GM19238 (cell line): ENCODE results near the gene CDK18.

Source experiments
- DNase-seq: peaks from one replicate; pipeline ENCODE4 v3.0.0; 2011; ENCODE audit warnings: low spot score; ENCODE audit not compliant: insufficient read length

The CDK18 gene

DNA sequence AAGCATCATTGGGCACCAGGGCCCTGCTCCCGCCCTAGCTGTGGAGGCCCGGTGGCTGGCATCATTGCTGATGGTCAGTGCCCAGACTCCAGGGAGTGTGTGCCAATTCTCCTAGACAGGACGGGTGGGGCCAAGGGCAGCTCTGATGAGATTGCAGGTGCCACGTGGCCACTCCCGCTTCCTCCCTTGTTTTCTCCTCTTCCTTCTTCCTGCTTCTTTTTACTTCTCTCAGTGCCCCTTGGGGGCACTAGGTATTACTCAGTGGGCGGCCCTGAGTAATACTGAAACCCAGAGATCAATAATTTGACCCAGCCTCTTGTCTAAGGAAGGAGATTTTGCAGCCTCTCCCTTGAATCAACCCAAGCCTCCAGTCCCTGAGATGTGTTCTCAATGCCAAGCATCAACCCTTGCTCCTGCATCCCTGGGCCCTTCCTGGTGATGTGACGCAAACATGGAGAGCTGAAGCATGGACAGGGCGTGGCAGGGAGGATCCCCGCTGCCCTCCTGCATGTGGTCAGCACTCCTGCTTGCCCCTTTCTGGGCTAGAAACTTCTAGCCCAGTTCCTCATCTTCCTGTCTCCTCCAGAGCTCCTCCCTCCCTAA lies 32.4 kb downstream of the CDK18 start:
- no peak for DNase-seq

DNA sequence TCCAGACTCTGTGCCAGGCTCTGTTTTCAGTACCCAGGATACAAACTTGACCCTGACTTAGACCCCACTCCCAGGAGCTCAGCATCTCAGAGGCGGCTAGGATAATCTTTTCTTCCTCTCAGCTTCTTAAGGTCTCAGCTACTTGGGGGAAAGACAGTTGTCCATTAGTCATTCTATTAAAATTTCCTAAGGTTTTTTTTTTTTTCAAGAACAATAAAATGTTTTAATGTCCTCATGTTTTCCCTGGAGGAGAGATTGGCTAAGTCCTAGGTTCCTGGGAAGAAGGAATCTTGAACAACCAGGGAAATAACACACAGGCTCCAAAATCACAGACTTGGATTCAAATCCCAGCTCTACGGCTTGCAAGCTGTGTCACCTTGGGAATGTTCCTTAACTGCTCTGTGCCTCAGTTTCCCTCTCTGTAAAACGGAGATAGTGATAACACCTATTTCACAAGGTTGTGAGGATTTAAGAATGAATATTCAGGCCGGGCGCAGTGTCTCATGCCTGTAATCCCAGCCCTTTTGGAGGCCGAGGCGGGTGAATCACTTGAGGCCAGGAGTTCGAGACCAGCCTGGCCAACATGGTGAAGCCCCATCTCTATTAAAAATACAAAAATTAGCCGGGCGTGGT lies 33.0 kb downstream of the CDK18 start:
- DNase-seq = no peak

DNA sequence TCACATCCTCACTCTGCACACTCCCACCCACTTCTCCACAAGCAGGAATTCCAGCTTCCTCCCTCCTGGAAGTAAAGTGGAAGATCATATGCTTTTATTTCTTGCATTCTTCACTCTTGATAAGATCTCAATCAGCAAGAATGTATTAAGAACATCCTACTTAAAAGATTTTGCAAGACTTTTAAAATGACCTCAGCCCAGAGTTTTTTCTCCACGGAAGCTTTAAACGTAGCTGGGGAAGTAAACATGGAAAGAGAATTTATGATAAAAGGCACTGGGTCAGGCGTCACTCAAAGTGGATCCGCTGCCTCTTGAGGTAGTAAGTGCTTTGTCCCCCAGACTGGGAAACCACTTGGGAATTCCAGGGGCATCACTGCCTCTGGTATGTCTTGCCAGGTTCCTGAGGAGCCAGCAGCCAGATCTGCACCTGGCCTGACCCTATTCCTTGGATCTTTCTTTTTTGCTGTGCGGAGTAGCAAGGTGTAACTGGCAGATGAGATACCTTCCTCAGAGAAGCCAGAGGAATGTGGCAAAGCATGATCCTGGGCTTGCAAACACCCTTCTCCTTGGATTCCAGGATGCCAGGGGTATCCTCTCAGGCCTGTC lies 33.9 kb downstream of the CDK18 start:
- DNase-seq = no peak

DNA sequence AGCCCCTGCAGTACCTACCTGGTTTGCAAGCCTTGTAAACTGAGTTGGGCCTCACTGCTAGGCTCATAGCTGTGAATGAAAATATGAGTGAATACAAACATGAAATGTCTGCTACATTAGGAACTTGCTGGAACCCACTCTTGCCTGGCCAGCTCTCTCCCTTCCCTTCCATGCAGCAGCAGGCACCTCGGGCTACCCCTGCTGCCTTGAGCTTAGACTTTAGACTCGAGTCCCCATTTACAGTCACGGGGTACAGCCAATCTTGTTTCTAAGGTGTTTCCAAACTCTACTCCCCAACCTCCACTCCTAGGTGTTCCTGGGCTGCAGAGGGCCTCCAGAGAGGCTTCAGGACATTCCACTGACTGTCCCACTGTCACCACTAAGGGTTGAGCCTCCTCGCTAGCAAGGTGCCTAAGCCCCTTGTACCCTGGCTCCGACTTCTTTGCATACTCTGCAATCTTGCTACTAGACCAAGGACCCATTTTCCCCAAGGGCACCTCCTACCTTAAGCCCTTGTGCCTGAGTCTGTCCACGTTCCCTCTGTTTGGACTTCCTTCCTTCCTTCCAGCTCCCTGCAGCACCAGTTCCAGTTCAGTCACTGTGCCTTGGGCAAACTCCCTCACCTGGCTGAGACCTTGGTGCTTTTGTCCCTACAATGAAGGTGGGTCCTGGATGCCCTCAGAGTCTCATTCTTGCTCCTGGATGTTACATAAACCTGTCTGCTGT lies 36.9 kb downstream of the CDK18 start:
- no peak for DNase-seq

DNA sequence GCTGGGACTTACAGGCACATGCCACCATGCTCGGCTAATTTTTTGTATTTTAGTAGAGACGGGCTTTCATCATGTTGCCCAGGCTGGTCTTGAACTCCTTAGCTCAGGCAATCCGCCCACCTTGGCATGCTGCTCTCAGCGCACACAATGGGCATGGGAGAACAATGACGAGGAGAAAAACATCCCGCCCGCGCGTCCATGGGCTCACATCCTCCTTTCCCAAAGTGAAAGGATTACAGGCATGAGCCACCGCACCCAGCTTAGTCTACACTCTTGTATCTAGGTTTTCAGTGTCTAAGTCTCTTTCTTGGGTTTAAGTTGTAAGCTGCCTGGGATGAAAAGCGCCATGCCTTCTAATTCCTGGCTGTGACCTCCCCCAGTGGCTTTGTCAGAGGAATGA lies 37.9 kb downstream of the CDK18 start:
- DNase-seq = no peak

DNA sequence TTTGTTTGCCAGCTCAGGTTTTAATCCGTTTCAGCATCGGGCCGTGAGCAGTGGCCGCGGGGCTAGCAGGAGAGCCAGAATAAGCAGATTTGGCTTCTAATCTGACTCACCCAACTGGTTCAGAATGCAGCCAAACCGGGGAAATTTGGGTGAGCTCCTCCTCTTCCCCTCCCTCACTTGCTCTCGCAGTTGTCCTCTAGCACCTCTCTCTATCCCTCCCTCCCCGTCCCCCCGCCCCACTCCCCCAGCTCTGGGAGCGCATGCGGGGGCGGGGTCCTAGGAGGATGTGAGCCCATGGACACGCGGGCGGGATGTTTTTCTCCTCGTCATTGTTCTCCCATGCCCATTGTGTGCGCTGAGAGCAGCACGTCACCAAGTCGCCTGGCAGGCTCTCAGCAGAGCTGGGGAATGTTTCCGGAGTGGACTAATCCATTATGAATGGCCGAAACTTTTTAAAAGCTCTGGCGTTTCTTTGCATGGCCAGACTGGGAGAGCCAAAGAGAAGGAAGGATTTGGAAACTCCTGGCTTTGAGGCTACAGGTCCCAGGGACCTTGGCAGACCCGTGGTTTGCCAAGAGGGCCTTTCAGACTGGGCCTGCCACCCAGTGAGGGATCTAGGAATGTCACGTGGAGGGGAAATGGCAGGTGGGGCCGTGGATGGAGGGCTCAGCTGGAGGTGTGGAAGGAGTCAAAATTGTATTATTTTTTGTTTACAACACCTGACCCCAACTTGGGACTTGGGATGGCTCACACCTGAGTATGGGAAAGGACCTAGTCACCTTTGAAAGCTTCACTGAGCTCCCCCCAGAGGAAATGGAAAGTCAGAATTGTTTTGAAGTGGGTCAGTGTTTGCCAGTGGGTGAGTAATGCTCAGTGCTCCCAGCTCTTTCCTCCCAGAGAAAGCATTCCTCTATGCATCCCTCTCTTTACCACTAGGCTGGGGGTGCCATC lies 39.2 kb downstream of the CDK18 start:
- no peak for DNase-seq

DNA sequence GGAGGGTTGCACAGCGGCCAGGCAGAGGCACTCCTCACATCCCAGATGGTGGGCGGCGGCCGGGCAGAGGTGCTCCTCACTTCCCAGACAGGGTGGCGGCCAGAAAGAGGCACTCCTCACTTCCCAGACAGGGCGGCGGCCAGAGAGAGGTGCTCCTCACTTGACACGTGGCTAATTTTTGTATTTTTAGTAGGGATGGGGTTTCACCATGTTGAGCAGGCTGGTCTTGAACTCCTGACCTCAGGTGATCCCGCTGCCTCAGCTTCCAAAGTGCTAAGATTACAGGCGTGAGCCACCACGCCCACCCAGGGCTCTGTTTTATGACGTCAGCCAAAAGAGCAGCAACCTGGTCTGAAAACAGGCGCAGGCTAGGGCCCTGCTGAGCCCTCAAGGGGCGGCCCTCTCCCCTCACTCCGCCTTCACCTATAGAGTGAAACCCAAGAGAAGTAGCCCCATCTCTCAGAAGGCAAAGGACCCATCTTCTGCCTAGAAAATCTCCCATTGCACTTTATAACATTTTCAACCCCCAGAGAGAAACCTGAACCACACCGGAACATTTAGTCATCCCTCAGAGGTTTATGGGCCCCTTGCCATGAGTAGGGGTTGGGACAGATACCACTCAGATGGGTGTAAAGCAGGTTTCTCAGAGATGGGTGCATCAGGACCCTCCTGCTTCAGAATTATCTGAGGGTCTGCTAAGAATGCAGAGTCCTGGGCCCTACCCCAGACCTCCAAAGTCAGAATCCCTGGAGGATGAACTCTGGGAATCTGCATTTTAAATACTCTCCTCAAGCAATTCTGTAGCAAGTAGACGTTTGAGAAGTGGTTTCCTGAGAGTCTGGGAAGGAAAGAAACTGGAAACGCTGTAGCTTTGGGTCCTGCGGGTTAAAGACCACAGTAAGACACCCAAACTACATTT lies 40.8 kb downstream of the CDK18 start:
- no peak for DNase-seq

DNA sequence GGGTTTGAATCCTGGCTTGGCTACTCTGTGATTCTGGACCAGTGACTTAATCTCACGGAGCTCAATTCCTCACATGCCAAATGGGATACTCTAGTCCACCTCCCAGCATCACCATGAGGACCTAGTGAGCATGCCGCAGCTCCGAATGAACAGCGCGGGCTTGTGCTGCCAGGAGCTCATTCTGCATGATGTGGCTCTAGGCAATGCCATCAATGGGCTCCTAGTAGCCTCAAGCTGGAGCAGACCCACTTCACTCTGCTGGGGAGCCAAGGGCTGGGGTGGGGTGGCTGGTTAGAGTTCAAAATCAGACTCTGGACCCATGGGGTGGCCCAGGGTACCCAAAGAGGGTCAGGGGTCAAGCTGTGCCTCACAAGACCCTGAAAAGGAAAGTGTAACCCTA lies 41.5 kb downstream of the CDK18 start:
- DNase-seq = no peak

DNA sequence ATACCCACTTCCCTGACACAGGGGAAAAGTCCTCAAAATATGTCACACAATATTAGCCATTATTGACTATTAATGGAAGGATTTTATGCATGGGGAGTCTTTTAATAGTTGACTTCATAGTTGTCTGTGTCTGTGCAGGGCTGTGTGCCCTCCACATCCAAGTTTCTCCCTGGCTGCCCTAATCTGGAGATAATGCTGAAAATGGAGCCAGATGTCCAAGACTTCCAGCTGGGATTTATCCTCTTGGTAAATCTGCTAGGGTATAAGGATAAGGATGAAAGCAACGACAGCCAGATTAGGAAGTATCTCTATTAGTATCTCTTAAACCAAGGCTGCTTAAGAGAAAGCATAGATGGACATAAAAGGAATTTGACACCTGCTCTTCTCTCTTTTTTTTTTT lies 42.1 kb downstream of the CDK18 start:
- DNase-seq = no peak

DNA sequence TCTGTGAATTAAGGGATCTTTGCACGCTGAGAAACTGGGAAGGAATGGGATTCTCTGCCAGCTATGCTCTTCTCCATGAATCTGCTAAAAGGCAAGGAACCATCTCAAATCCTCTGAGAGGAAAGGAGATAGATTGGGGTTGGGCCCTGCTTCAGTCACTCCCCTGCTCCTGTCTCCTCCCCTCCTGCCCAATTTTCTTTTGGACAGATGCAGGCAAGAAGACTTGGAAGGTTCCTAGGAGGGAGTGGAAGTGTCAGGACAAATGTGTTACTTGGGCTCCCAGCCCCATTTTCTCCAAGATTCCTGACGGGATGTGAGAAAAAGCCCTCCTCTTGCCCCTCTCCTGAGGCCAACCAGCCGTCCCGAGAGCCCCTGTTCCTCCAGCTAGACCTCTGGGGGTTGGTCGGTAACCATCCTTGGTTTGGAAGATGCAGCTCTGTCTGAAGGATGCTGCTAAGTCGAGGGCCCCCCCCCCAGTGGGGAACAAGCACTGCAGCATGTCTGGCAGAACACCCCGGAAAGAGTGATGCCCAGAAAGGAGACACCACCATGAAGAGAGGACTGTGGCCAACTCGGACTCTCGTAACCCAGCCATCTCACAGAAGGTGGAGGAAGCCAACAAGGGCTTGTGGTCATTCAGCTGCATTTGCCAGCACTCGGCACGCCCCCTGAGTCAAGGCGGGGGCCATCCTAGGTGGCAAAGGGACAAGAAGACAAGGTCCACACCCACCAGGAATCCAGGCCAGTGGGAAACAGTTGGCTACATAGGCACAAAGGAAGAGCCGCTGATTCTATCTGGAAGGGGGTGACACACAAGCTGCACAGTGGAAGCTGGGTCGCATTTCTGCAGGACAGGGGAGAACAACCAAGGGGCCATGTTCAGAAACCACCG lies 43.7 kb downstream of the CDK18 start:
- DNase-seq = no peak

DNA sequence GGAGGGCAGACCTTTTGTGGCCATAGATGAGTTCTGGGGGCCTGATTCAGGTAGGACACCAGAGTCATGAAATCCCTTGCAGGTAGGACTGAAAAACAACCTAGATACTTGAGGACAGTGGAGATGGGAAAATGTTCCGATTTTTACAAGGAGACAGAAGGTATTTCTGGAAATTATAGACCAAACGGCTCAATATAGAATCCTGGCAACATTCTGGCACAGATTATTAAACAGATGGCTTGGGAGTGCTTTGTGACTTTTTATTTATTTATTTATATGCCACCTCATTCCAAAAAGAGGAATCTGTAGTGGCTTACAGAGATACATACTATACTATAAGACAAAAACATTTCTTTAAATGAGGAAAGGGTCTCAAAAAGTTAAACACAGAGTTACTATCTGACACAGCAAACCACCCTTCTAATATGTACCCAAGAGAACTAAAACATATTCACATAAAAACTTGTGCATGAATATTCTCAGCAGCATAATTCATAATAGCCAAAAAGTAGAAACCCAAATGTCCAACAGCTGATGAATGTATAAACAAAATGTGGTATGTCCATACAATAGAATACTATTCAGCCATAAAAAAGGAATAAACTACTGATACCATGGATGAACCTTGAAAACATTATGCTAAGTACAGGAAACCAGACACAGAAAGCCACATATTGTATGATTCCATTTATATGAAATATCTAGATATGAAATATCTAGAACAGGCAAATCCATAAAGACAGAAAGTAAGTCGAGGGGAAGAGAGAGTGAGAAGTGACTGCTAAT lies 49.8 kb downstream of the CDK18 start:
- no peak for DNase-seq

DNA sequence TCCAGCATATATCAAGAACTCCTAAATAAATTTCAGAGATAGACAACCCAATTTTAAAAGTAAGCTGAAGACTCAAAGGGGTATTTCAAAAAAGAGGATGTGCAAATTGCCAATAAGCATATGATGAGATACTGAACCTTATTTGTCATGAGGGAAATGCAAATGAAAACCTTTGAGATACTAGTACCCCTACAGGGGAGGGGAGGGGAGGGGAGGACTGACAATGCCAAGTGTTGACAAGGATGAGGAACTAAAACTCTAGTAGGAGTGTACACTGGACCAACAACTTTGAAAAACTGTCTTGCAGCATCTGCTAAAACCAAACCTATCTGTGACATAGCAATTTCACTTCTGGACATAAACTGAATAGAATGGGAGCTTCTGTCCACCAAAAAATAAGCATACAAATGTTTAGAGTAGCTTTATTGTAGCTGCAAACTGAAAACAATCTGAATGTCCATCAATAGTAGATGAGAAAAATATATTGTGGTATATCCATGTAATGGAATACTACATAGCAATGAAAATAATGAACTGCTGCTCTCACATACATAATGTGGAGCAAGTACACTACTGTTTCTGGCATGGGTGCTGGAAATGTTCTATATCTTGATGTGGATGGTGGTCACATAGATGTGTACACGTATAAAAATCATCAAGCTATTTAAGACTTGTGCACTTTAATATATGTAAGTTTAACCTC lies 57.2 kb downstream of the CDK18 start:
- no peak for DNase-seq

DNA sequence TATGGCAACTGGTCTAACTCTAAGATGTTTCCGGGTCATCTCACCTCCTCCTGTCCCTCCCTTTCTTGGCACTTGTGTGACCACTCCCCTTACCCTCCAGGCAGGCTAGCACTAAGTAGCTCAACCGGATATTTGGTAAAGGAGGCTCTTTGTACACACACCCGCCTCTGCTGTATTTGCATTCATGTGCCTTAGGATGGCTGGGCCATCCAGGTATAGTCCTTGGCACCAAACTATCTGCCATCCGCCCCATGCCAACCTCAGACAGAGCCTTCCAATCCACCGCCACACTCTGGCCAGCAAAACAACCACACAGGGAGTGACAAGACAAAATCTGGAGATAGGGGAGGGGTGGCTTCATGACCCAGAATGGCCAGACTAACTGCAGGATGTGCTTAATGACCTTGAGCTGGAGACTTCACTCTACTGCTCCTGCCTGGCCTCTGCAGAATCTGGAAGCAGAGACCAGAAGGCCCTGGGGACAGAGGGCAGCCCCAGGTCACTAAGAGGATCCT lies 59.5 kb downstream of the CDK18 start:
- DNase-seq = no peak

DNA sequence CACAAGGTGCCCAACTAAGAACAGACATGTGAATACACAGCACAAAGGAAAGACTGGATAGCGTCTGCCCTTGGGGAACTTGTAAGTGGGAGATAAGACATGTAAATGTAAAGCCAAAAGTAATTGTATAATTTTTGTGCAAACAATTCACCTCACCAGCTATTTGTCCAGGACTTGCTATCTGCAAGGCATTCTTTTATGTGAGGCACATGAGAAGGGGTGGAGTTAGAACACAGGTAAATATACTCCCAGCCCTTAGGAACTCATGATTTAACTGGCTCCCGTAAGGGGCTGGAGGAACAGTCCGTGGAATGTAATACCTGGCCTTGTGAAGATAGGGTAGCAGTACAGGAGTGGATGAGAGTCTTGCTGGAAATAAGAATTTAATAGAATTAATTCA lies 61.3 kb downstream of the CDK18 start:
- no peak for DNase-seq

DNA sequence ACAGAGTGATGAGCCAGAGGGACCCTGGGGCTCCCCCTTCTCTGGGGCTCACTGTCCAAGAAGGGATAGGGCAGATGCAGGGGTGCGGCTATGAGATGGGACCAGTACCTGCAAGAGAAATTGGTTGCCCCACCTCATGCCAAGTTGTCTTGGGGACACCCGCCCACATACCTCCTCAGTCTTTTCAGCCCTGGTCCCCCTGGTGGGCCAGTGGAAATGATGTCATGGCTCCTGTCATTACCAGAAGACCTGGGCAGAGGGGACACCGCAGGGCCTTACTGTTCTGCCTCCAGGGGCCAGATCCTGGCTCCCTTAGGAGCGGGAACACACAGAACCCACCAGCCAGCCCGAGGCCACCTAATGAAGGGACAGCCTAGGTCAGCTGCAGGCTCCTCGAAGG lies 63.2 kb downstream of the CDK18 start:
- DNase-seq = no peak

DNA sequence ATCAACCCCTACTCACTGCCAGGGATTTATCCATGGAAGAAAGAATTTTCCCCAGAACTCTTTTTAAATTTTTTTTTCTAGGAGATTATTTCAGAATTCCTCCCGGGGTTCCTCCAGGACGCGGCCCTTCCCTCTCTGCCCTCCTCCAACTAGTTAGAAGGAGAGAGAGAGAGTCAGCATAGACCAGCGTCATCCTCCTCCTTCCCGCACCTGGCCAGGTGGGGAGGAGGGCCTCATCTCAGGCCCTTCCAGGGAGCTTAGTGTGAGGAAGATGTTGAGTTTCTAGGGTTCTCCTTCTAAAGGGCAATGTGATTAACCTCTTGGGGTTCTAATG lies 63.6 kb downstream of the CDK18 start:
- no peak for DNase-seq

DNA sequence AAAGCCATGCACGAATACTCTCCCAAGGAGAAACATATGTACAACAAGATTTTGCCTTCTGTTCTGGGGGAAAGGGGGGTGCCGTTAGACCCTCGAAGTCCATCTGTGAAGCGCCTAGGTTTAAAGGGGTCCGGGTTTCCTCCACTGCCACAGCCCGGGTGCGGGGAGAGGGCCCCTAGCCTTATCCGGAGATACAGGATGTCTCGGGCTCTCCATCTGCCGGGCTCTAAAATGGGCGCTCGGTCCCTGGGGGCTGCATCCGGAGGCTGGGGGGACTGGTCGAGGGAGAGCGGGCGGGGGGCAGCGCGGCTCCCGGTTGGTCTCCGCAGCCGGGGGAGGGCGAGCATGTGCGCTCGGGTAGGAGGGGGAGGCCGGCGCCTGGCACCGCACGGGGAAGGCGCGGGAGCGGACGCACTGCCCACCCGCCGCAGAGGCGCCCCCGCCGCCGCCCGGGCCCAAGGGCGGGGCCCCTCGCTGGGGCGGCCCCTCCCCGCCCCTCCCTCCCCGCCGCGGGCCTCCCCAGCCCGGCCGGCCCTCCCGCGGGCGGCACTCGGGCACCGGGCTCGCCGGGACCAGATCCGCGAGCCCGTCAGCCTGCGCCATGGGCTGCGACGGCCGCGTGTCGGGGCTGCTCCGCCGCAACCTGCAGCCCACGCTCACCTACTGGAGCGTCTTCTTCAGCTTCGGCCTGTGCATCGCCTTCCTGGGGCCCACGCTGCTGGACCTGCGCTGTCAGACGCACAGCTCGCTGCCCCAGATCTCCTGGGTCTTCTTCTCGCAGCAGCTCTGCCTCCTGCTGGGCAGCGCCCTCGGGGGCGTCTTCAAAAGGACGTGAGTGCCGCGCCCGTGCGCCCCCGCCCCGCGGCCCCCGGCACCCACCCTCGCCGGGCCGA lies 64.2 kb downstream of the CDK18 start:
- no peak for DNase-seq
